HCT116 (cell line): ENCODE data around the gene SELP. TPM values are rescaled to one million over a fixed set of nuclear protein-coding genes. Genes with fewer than 3 reads are reported as not detected.

ENCODE experiments used
- ATAC-seq: fragments of 200-7000 bp; cut with Tn5 transposase; 2 replicates; pipeline ENCODE4 v1.9.1; 2020; ENCODE audit warnings: mild to moderate bottlenecking, moderate library complexity
- BruUV-seq: library from RNA; stranded (reverse); fragments of 400-500 nt; replicated peaks from 2 replicates; lab custom pipeline; 2021; lab: Mats Ljungman, UMichigan
- CTCF ChIA-PET: fragments of 300-600 bp; sonication (Branson Sonifier 250); formaldehyde crosslinking; loops from one replicate; lab custom pipeline; 2021; ENCODE audit warnings: antibody characterized with exemption; lab: Charles Lee
- POLR2A ChIA-PET: fragments of 300-600, 350-600 bp; sonication (Branson Sonifier 250); formaldehyde crosslinking; loops from one replicate; lab custom pipeline; 2021; ENCODE audit warnings: antibody characterized with exemption; lab: Charles Lee
- RAD21 ChIA-PET, 2 experiments: fragments of 300-600 bp; sonication (Branson Sonifier 250); formaldehyde crosslinking; loops; one replicate each; lab custom pipeline; 2023; ENCODE audit warnings: low total read pairs in 2 of 2; ENCODE audit not compliant: uncharacterized antibody in 2 of 2, unreplicated experiment in 2 of 2, low non-redundant PET in 1 of 2; lab: Charles Lee
- DNase-seq: peaks from one replicate; pipeline ENCODE4 v3.0.0-alpha.2; 2010; ENCODE audit warnings: low read depth, low spot score
- H2AFZ ChIP-seq: fragments of 200-600 bp; shearing (Covaris generic), sonication (generic); 2 replicates; pipeline ENCODE4 v1.6.1; 2017; ENCODE audit warnings: low read depth, mixed run types, mixed read lengths, antibody characterized with exemption, low read length; ENCODE audit not compliant: poor library complexity, severe bottlenecking
- H3K27ac ChIP-seq: 2 replicates; pipeline ENCODE4 v1.5.1; 2012; ENCODE audit warnings: low read depth, low read length
- H3K27me3 ChIP-seq: fragments of 200-600 bp; sonication (generic); 2 replicates; pipeline ENCODE4 v1.6.1; 2016; ENCODE audit warnings: mixed run types, low read length, mixed read lengths; ENCODE audit not compliant: insufficient read depth
- H3K36me3 ChIP-seq, 2 experiments: fragments of 200-500 bp in 1 of 2; fragments of 200-600 bp in 1 of 2; sonication (Bioruptor generic) in 1 of 2; sonication (generic) in 1 of 2; 2 replicates each; pipeline versions ENCODE4 v1.5.1 to v1.6.1; 2014 to 2016; ENCODE audit warnings: low read length in 2 of 2, inconsistent platforms in 1 of 2, mixed read lengths in 1 of 2, mixed run types in 1 of 2; ENCODE audit not compliant: insufficient read depth in 2 of 2, control insufficient read depth in 1 of 2
- H3K4me1 ChIP-seq, 2 experiments: fragments of 200-600 bp in 1 of 2; sonication (generic) in 1 of 2; 2 replicates each; pipeline versions ENCODE4 v1.5.1 to v1.6.1; 2012 to 2017; ENCODE audit warnings: low read length in 2 of 2, inconsistent platforms in 1 of 2, mild to moderate bottlenecking in 1 of 2, mixed read lengths in 1 of 2, mixed run types in 1 of 2, moderate library complexity in 1 of 2; ENCODE audit not compliant: insufficient read depth in 2 of 2, control insufficient read depth in 1 of 2
- H3K4me2 ChIP-seq: fragments of 200-600 bp; sonication (generic); 2 replicates; pipeline ENCODE4 v1.6.1; 2017; ENCODE audit warnings: mixed run types, low read length, mixed read lengths
- H3K4me3 ChIP-seq, 2 experiments: fragments of 200-600 bp in 1 of 2; sonication (generic) in 1 of 2; replicated peaks in 1 of 2; 2 replicates each; pipeline ENCODE4 v1.5.1; 2011 to 2016; ENCODE audit warnings: low read length in 2 of 2, control low read depth in 1 of 2, low read depth in 1 of 2, mild to moderate bottlenecking in 1 of 2, mixed read lengths in 1 of 2, mixed run types in 1 of 2
- H3K79me2 ChIP-seq: fragments of 200-600 bp; sonication (generic); 2 replicates; pipeline ENCODE4 v1.6.1; 2017; ENCODE audit warnings: mild to moderate bottlenecking, mixed run types, low read length, moderate library complexity, mixed read lengths; ENCODE audit not compliant: insufficient read depth
- H3K9ac ChIP-seq: fragments of 200-600 bp; sonication (generic); 2 replicates; pipeline ENCODE4 v1.6.1; 2016; ENCODE audit warnings: low read length, mixed read lengths
- H3K9me2 ChIP-seq: fragments of 200-600 bp; sonication (generic), shearing (Covaris generic); 2 replicates; pipeline ENCODE4 v1.6.1; 2017; ENCODE audit warnings: mixed run types, mild to moderate bottlenecking, moderate library complexity; ENCODE audit not compliant: insufficient read depth
- H3K9me3 ChIP-seq, 2 experiments: fragments of 200-500 bp in 1 of 2; fragments of 200-600 bp in 1 of 2; sonication (Bioruptor generic) in 1 of 2; sonication (generic) in 1 of 2; 2 replicates each; pipeline ENCODE4 v1.6.1; 2014 to 2017; ENCODE audit warnings: low read length in 2 of 2, mixed read lengths in 2 of 2, inconsistent platforms in 1 of 2, low read depth in 1 of 2, mild to moderate bottlenecking in 1 of 2, mixed run types in 1 of 2, moderate library complexity in 1 of 2; ENCODE audit not compliant: control insufficient read depth in 1 of 2, insufficient read depth in 1 of 2
- H4K20me1 ChIP-seq: fragments of 200-600 bp; sonication (generic), shearing (Covaris generic); 2 replicates; pipeline ENCODE4 v1.6.1; 2017; ENCODE audit warnings: mixed run types, mild to moderate bottlenecking, moderate library complexity; ENCODE audit not compliant: insufficient read depth
- CBX3 ChIP-seq: IDR thresholded peaks from 2 replicates; pipeline ENCODE4 v1.6.1; 2012; ENCODE audit warnings: low read depth
- ELF1 ChIP-seq: IDR thresholded peaks from 2 replicates; pipeline ENCODE4 v1.6.1; 2012; ENCODE audit warnings: low read depth, borderline replicate concordance
- FOSL1 ChIP-seq: IDR thresholded peaks from 2 replicates; pipeline ENCODE4 v1.6.1; 2012; ENCODE audit warnings: low read depth
- POLR2AphosphoS5 ChIP-seq: IDR thresholded peaks from 2 replicates; pipeline ENCODE4 v1.6.1; 2011; ENCODE audit warnings: mild to moderate bottlenecking, low read depth, low read length, moderate library complexity
- RAD21 ChIP-seq: IDR thresholded peaks from 2 replicates; pipeline ENCODE4 v1.6.1; 2012; ENCODE audit warnings: low read depth, mild to moderate bottlenecking
- SP1 ChIP-seq: IDR thresholded peaks from 2 replicates; pipeline ENCODE4 v1.6.1; 2012; ENCODE audit warnings: low read depth
- SRF ChIP-seq: IDR thresholded peaks from 2 replicates; pipeline ENCODE4 v1.6.1; 2012; ENCODE audit warnings: low read depth
- ZNF274 ChIP-seq: fragments of 200-500 bp; sonication (Bioruptor generic); IDR thresholded peaks from 2 replicates; pipeline ENCODE4 v1.6.1; 2014; ENCODE audit warnings: mild to moderate bottlenecking, low read depth, low read length, inconsistent platforms
- intact Hi-C: fragments of 100-400 bp; cut with micrococcal nuclease; formaldehyde crosslinking; loops from 2 replicates; pipeline ENCODE4 v1.10.0; 2022
- total RNA-seq: library from RNA; stranded (reverse); gene quantifications from one replicate; pipeline ENCODE4 v1.2.1, GENCODE V29; 2021; ENCODE audit not compliant: unreplicated experiment
- TF ChIP-seq, protein P1 (sequence below): IDR thresholded peaks from 2 replicates; pipeline ENCODE4 v1.6.1; 2012
- TF ChIP-seq, protein P2 (sequence below): IDR thresholded peaks from 2 replicates; pipeline ENCODE4 v1.6.1; 2012; ENCODE audit warnings: low read depth
- TF ChIP-seq, protein P3 (sequence below): IDR thresholded peaks from 2 replicates; pipeline ENCODE4 v1.6.1; 2012

SELP gene
- total RNA-seq, 1 experiment from 2014 or later: not detected

DNA sequence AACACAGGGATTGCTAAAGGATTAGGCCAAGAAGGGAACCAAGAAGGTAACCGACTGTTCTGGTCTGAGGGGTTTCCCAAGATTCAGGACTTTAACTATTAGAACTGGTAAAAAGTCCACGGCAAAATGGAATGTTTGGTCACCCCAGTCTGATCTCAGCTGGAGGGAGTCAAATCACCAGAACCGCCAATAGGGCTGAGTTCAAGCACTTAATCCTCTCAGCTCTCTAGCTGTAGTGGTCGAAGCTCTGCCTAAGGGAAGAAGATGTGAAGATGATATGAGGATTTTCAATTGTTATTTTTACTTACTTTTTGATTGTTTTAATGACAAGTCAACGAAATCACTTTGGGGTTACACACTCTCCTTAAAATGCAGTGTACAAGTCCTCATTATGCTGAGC, 72.8 kb downstream of the SELP start:
- Histone ChIP-seq H3K9ac (no peak overlapping the region), H4K20me1 (no peaks in the 10 kb centered on the region), H3K9me3 (no peaks in the 10 kb centered on the region), H3K4me3 (no peak overlapping the region), H3K36me3 (no peaks in the 10 kb centered on the region), H3K27me3 (no peaks in the 10 kb centered on the region), H2AFZ (no peak overlapping the region), H3K4me2 (no peak overlapping the region), H3K9me2 (no peaks in the 10 kb centered on the region), H3K79me2 (no peaks in the 10 kb centered on the region), H3K27ac (no peak overlapping the region), H3K4me1 (no peaks in the 10 kb centered on the region)
- ChIA-PET POLR2A (no interaction called here), CTCF (interaction anchor here (2.0 kb wide), 1 partner anchor 11 kb away, joined by 8 read pairs; no protein-coding TSS in a partner anchor), RAD21 (no interaction called here)
- TF ChIP-seq RAD21 (no peak), POLR2AphosphoS5 (no peak), SP1 (no peak), ZNF274 (no peak), SRF (no peak), FOSL1 (no peak), ELF1 (no peak), CBX3 (no peak)
- TF ChIP-seq, protein P1, sequence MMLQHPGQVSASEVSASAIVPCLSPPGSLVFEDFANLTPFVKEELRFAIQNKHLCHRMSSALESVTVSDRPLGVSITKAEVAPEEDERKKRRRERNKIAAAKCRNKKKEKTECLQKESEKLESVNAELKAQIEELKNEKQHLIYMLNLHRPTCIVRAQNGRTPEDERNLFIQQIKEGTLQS: no peak
- TF ChIP-seq, protein P2, sequence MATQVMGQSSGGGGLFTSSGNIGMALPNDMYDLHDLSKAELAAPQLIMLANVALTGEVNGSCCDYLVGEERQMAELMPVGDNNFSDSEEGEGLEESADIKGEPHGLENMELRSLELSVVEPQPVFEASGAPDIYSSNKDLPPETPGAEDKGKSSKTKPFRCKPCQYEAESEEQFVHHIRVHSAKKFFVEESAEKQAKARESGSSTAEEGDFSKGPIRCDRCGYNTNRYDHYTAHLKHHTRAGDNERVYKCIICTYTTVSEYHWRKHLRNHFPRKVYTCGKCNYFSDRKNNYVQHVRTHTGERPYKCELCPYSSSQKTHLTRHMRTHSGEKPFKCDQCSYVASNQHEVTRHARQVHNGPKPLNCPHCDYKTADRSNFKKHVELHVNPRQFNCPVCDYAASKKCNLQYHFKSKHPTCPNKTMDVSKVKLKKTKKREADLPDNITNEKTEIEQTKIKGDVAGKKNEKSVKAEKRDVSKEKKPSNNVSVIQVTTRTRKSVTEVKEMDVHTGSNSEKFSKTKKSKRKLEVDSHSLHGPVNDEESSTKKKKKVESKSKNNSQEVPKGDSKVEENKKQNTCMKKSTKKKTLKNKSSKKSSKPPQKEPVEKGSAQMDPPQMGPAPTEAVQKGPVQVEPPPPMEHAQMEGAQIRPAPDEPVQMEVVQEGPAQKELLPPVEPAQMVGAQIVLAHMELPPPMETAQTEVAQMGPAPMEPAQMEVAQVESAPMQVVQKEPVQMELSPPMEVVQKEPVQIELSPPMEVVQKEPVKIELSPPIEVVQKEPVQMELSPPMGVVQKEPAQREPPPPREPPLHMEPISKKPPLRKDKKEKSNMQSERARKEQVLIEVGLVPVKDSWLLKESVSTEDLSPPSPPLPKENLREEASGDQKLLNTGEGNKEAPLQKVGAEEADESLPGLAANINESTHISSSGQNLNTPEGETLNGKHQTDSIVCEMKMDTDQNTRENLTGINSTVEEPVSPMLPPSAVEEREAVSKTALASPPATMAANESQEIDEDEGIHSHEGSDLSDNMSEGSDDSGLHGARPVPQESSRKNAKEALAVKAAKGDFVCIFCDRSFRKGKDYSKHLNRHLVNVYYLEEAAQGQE: no peak
- TF ChIP-seq, protein P3, sequence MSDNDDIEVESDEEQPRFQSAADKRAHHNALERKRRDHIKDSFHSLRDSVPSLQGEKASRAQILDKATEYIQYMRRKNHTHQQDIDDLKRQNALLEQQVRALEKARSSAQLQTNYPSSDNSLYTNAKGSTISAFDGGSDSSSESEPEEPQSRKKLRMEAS: no peak
- no peak for DNase-seq
- intact Hi-C loops: no loop called here
- no TSS peak for BruUV-seq
- ATAC-seq: no peak
